NCI-H1436 (cell line): ENCODE results near the gene ISCA1.

Experiments used
- DNase-seq: peaks from one replicate; lab custom pipeline; 2025; lab: John Stamatoyannopoulos, UW

Gene ISCA1

DNA sequence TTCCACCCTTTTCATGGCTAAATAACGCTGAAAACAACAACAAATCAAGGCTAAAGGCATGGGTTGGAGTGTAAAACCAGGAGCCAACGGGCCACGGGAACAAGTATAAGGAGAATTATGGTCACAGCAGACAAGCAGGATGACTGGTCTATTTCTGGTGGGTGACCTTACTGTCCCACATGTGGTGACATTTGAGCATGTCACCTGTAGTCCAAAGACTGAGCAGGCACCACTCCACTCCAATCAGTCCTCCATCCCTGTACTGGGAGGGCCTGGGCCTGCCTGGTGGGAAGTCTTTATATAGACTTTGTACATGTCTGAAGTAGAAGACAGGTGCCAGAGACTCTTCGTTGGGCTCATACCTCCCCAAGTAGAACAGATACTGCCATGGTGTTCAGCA is 59.7 kb downstream of the ISCA1 start:
- DNase-seq: no peak

DNA sequence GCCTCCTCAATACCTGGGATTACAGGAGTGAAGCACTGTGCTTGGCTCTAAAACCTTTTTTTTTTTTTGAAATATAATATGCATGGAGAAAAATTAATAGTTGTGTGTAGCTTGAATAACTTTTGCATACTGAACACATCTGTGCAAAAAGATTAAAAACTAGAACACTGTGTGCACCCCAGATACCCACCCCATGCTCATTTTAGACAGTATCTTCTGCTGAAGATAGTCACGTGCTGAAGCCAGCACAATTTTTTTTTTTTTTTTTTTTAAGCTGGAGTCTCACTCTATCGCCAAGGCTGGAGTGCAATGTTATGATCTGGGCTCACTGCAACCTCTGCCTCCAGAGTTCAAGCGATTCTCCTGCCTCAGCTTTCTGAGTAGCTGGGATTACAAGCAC is 62.7 kb downstream of the ISCA1 start:
- no peak for DNase-seq

DNA sequence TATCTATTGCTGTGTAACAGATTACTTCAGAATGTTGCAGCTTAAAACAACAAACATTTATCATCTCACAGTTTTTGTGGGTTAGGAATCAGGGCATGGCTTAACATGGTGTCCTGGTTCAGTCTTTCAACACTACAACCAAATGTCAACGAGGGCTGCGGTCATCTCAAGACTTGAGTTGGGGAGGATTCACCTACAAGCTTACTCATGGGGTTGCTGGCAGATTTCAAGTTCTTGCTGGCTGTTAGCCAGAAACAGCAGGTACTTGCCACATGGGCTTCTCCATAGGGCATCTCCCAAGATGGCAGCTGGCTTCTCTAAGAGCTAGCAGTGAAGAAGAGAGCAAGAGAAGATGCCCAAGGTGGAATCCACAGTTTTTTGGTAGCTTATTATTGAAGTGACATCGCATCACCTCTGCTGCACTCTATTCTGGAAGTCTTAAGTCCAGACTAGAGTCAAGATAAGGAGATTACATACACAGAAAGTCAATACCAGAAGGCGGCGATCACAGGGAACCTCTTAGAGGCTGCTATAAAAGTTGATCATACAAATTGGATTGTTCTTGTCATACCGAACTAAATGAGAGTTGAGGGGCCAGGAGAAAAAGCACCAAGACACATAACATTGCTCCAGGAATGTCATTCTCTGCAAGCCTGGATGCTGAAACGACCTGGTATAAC is 65.1 kb downstream of the ISCA1 start:
- no peak for DNase-seq
